ENCODE data around the gene ELN. TPM values are rescaled to one million over a fixed set of nuclear protein-coding genes. Genes with fewer than 3 reads are reported as not detected.

ELN gene
- total and polyA plus RNA-seq, 2 donors (not counting 1 experiment from before 2014, with no cell fraction given), result 2.1 to 11.0 TPM

- Histone ChIP-seq H3K27me3 (ENCODE audit: control insufficient read depth, insufficient read depth, low read length) (peaks cover 3% of the 10 kb centered on the region), H3K9me3 (ENCODE audit: control insufficient read depth, insufficient read depth, low read depth, low read length) (no peaks in the 10 kb centered on the region), H3K79me2 (ENCODE audit: control insufficient read depth, insufficient read depth, low read length) (no peaks in the 10 kb centered on the region), H3K4me1 (ENCODE audit: control insufficient read depth, extremely low read depth, insufficient read depth, low read length) (no peaks in the 10 kb centered on the region), H3K4me3 (replicated peaks in 1 of 4; ENCODE audit: control extremely low read depth in 1 of 4, insufficient read depth in 1 of 4, low read depth in 3 of 4, low read length in 4 of 4) (no peak overlapping the region), H3K9ac (ENCODE audit: insufficient read depth, low read length) (no peak overlapping the region), H2AFZ (ENCODE audit: low read length) (no peak overlapping the region), H4K20me1 (ENCODE audit: control insufficient read depth, extremely low read depth, insufficient read depth, low read length) (no peaks in the 10 kb centered on the region), H3K4me2 (ENCODE audit: extremely low read depth, insufficient read depth, low read length) (no peak overlapping the region), H3K27ac (ENCODE audit: insufficient read depth, low read length) (no peak overlapping the region), H3K36me3 (ENCODE audit: control insufficient read depth, insufficient read depth, low read length) (no peaks in the 10 kb centered on the region)
- no peak for TF ChIP-seq CTCF (conservative IDR thresholded peaks at IDR 0.05 in 1 of 2, IDR thresholded peaks at IDR 0.05 in 1 of 2; ENCODE audit: low read depth in 1 of 2, low read length in 2 of 2)
- TF ChIP-seq EZH2 (IDR thresholded peaks at IDR 0.05; ENCODE audit: low read length, missing control alignments), result no peak
- DNase-seq (ENCODE audit: low read depth in 2 of 2), result no peak
These were observed 28.3 kb downstream of the ELN start for GRCh38 chr7:74056096-74056915.

GRCh38 chr7:74057216-74057925 is 29.4 kb downstream of the ELN start:
- Histone ChIP-seq H4K20me1 (ENCODE audit: control insufficient read depth, extremely low read depth, insufficient read depth, low read length) (no peaks in the 10 kb centered on the region), H3K36me3 (ENCODE audit: control insufficient read depth, insufficient read depth, low read length) (no peaks in the 10 kb centered on the region), H3K4me3 (replicated peaks in 1 of 4; ENCODE audit: control extremely low read depth in 1 of 4, insufficient read depth in 1 of 4, low read depth in 3 of 4, low read length in 4 of 4) (no peak overlapping the region), H3K79me2 (ENCODE audit: control insufficient read depth, insufficient read depth, low read length) (no peaks in the 10 kb centered on the region), H3K9me3 (ENCODE audit: control insufficient read depth, insufficient read depth, low read depth, low read length) (no peaks in the 10 kb centered on the region), H3K27me3 (ENCODE audit: control insufficient read depth, insufficient read depth, low read length) (no peaks in the 10 kb centered on the region), H3K9ac (ENCODE audit: insufficient read depth, low read length) (no peak overlapping the region), H3K4me1 (ENCODE audit: control insufficient read depth, extremely low read depth, insufficient read depth, low read length) (peaks cover 4% of the 10 kb centered on the region), H2AFZ (ENCODE audit: low read length) (no peak overlapping the region), H3K4me2 (ENCODE audit: extremely low read depth, insufficient read depth, low read length) (no peak overlapping the region), H3K27ac (ENCODE audit: insufficient read depth, low read length) (no peak overlapping the region)
- TF ChIP-seq CTCF (conservative IDR thresholded peaks at IDR 0.05 in 1 of 2, IDR thresholded peaks at IDR 0.05 in 1 of 2; ENCODE audit: low read depth in 1 of 2, low read length in 2 of 2), result no peak
- no peak for TF ChIP-seq EZH2 (IDR thresholded peaks at IDR 0.05; ENCODE audit: low read length, missing control alignments)
- DNase-seq (ENCODE audit: low read depth in 2 of 2), result no peak

- Histone ChIP-seq H3K27ac (ENCODE audit: insufficient read depth, low read length) (no peak overlapping the region), H3K4me1 (ENCODE audit: control insufficient read depth, extremely low read depth, insufficient read depth, low read length) (peaks cover 4% of the 10 kb centered on the region), H3K27me3 (ENCODE audit: control insufficient read depth, insufficient read depth, low read length) (no peaks in the 10 kb centered on the region), H4K20me1 (ENCODE audit: control insufficient read depth, extremely low read depth, insufficient read depth, low read length) (no peaks in the 10 kb centered on the region), H3K9me3 (ENCODE audit: control insufficient read depth, insufficient read depth, low read depth, low read length) (no peaks in the 10 kb centered on the region), H3K36me3 (ENCODE audit: control insufficient read depth, insufficient read depth, low read length) (no peaks in the 10 kb centered on the region), H3K79me2 (ENCODE audit: control insufficient read depth, insufficient read depth, low read length) (no peaks in the 10 kb centered on the region), H3K4me3 (replicated peaks in 1 of 4; ENCODE audit: control extremely low read depth in 1 of 4, insufficient read depth in 1 of 4, low read depth in 3 of 4, low read length in 4 of 4) (no peak overlapping the region), H3K4me2 (ENCODE audit: extremely low read depth, insufficient read depth, low read length) (no peak overlapping the region), H3K9ac (ENCODE audit: insufficient read depth, low read length) (no peak overlapping the region), H2AFZ (ENCODE audit: low read length) (no peak overlapping the region)
- TF ChIP-seq CTCF (conservative IDR thresholded peaks at IDR 0.05 in 1 of 2, IDR thresholded peaks at IDR 0.05 in 1 of 2; ENCODE audit: low read depth in 1 of 2, low read length in 2 of 2) (no peak), EZH2 (IDR thresholded peaks at IDR 0.05; ENCODE audit: low read length, missing control alignments) (no peak)
- DNase-seq (ENCODE audit: low read depth in 2 of 2), result no peak
These were observed 30.0 kb downstream of the ELN start for GRCh38 chr7:74057987-74058386.

All from fibroblast of lung (primary cell).